Fibroblast of the conjunctiva (primary cell): Measurements from ENCODE around the gene NOS1AP.
"Not testable (repeated sequence)": the region's sequence is repeated elsewhere in the genome, so short reads cannot be mapped to it uniquely, and the experiment has no call there.

Source experiments
- DNase-seq: peaks from one replicate; pipeline ENCODE4 v3.0.0-alpha.2; 2010; ENCODE audit warnings: low read depth

The NOS1AP gene

DNA sequence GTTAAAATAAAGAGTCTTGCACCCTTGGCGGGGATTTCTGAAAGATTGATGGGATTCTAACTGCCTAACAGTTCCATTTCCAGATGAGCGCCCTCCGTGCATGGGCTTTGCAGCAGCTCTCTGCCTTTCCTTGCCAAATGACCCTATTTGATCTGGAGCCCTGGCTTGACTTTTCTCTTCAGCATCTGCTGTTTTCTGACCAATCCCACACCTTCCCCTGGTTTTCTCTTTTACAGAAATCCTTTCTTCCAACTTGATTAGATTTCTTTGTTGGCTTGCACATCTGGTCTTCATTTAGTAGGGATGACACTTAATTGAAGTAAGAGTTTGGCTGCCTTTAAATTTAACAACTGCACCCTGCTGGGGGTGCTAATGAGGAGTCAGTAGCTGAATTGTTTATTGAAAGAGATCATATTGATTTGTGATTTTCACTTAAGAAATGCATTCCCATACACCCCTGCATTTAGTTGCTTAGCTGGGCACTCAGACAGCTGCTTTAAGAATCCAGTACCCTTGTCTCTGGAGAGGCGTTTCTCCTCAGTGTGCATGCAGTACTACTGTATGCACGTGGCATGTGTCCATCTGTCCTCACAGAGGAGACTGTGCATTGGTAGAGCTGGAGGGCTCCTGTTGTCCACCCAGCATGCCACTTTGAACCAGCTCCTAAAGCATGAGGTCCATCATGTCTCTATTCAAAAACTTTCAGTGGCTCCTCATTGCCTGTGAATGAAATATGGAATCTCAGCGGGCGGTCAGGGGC is 99.7 kb downstream of the NOS1AP start:
- no peak for DNase-seq

DNA sequence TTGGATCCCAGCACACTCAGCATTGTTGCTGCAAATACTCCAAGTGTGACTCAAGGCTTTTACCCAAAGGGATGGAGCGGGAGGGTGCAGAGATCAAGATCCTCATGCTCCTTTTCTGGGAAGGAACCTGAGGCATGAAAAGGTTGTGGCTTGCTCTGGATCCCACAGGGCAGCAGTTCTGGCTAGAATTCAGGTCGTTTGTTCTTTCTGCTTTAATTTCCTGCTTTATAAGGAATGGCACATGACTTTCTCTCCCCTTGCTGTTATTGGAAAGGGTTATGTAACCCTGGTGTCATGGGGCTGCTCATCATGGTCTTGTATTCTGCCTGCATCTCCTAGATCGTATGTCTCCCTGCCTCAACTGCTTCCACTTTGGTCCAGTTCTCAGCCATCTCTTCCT is 101.6 kb downstream of the NOS1AP start:
- no peak for DNase-seq

DNA sequence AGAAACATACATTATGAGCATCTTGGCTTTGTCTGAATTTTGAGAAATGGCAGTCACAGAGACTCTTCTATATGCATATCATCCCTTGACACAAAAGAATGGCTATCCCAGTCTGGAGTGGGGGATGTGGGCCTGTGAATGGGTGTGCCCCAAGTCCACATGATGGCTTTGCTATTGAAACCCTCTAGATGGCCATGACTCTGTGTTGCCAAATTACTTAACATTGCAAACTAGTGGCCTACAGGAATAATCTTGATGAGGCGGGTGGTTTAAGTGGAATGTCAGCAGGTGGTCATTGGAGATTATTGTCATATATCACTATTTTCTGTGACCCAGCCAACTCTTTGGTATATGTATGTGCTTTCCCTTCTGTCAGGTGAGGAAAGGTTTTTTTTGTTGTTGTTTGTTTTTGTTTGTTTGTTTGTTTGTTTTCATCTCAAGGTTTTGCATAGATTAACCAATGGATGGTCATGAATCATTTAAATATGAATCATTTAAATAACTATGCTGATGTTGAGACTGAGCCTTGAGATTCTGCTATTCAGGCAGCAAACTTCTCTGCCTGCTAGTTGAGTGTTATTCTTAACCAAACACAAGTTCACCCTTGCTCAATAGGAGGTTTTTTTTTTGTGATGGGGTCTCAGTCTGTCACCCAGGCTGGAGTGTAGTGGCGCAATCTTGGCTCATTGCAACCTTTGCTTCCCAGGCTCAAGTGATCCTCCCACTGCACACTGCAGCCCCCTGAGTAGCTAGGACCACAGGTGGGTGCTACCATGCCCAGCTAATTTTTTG is 103.0 kb downstream of the NOS1AP start:
- no peak for DNase-seq

DNA sequence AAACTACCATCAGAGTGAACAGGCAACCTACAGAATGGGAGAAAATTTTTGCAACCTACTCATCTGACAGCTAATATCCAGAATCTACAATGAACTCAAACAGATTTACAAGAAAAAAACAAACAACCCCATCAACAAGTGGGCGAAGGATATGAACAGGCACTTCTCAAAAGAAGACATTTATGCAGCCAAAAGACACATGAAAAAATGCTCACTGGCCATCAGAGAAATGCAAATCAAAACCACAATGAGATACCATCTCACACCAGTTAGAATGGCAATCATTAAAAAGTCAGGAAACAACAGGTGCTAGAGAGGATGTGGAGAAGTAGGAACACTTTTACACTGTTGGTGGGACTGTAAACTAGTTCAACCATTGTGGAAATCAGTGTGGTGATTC is 104.1 kb downstream of the NOS1AP start:
- not testable (repeated sequence) for DNase-seq

DNA sequence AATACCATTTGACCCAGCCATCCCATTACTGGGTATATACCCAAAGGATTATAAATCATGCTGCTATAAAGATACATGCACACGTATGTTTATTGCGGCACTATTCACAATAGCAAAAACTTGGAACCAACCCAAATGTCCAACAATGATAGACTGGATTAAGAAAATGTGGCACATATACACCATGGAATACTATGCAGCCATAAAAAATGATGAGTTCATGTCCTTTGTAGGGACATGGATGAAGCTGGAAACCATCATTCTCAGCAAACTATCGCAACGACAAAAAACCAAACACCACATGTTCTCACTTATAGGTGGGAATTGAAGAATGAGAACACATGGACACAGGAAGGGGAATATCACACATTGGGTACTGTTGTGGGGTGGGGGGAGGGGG is 104.5 kb downstream of the NOS1AP start:
- DNase-seq = not testable (repeated sequence)

DNA sequence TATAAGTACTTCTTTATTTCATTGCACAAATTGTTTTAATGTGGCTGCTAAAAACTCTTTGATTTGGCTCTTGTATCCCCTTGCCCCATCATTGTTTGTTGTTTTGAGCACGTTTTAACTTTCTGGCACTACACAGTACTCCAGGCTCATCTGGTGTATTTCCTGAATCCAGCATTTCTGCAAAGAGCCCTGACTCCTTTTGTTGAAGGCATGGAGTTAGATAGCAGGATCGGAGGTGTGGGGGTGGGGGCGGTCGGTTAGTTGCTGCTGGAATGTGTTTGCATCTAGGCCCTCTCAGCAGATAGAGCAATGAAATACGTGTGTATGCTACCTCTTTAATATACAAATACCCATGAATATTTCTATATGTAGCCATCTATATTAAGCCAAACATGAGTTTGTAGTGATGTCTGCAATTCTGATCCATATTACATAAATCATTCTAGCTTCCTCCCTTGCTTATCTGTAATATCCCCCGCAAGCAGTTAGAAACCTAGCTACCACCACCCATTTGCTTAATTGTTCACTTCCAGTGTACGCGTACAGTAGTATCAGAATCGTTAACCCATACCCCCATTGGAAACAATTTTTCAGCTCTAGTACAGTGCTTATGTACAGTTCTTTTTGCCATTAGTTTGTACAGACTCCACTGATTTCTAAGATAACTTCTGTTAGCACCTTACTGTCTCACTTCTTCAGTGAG is 106.0 kb downstream of the NOS1AP start:
- no peak for DNase-seq

DNA sequence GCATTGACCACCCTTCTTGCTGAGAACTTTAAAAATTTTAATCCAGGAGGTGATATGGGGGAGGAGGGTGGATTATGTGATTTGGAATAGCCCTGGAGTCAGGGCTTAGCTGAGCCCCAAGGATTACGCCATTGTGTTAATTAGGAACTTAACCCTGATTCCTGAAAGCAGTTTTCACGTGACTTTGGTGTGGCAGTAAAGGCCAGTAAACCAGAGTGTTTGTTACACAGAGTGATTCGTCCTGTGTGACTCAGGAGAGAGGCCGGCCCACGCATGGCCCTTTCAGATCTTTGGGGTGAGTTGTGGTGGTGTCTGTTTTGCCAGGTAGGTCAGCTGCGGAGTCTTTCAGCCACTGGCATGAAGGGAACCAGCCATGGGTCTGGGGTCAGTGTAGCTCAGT is 107.6 kb downstream of the NOS1AP start:
- no peak for DNase-seq

DNA sequence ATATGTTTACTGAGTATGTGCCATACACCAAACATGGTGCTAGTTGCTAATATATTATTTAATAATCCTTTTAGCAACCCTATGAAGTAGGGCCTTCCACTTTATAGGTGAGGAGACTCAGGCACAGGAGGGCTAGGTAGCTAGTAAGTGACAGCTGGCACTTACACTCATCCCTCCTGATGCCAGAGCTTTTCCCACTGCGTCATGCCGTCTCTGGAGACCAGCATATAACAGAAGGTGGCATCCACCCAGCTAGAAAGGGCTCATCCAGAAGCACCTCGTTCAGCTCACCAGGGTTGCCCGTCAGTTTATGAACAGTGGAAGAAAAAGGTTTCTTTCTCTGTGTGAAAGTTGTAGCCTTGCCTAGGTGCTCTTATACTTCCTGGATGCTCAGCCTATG is 108.9 kb downstream of the NOS1AP start:
- no peak for DNase-seq

DNA sequence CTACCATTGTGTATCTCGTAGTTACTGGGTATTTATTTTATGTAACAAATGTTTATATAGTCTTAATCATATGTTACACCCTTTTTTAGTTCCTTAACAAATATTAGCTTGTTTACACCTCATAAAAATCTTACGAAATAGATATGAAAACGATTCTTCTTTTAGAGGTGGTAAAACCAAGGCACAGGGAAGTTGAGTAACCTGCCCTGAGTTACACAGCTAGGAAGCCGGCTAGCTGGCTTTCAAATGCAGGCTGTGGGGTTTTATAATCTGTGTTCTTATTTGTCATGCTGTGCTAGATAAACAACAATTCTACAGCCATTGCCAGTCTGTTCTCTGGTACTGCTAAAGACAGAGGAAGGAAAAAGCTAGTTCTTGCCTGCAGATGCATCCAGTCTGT is 109.6 kb downstream of the NOS1AP start:
- DNase-seq = no peak

DNA sequence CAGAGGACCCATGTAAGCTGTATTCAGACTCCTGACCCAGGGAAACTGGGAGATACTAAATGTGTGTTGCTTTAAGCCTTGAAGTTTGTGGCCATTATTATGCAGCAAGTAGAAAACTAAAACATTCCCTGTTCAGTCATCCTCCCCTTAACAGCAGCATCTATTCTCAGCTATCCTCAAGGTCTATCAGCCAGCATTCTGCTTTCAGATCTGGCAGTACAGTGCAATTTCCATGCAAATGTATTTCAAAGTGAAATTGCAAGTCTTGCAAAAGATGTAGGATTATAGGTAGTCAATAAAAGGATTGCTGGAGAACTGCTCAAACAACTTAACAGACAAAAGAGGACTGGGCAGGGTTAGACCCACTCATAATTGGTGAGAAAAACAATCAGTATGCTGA is 111.3 kb downstream of the NOS1AP start:
- no peak for DNase-seq

DNA sequence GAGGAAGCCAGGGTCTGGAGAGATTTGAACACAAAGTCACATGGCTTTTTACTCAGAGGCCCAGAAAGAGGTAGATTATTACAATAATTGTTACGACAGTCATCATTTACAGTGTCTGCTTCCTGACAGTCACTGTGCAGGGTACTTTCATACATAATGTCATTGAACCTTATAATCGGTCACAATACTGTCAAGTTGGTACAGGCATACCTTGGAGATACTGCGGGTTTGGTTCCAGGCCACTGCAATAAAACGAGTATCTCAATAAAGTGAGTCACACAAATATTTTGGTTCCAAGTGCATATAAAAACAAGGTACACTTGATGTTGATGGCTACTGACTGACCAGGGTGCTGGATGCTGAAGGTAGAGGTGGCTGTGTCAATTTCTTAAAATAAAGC is 112.6 kb downstream of the NOS1AP start:
- DNase-seq = no peak

DNA sequence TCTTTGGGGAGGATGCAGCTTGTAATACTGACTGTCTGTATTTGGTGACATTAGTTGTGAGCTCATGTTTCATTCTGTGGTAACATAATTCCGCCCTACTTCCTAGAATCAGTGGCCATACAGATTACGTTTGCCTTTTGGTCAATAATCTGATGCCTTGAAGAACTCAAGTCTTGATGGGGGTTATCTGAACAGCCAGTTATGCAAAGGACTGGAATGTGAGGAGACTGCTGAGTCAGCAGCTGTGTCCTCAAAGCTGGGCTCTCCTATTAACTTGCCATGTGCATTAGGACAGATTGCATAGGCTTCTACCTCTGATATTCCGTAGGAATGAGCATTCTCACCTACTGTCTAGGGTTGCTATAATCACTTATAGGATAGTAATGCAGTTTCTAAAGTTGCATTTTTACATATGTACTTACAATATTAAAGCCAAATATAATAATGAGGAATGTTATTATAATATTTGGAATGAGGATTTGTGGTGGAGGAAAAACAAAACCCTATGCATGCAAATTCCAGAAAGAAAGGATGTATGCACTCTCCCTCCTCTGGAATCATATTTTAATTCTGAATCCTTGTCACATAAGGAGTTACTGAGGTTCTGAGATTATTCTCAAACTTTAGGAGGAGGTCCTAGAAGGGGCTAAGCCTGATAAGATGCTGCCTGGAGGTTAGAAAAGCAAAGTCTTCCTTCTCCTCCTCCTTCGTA is 116.0 kb downstream of the NOS1AP start:
- DNase-seq = no peak

DNA sequence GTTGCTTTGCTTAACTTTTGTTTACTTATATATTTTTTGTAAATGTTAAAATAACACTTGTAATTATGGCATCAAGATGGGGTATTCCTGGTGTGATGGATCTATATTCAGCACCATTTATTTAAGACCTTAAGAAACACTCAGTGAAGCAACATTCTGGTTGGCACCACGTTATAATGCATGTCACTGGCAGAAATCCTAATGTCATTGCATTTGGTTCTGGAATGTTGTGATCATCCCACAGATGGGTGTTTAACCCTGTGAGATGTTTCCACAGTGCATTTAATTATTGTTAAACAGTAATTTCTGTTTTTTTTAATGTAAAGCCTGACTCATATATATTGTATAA is 116.5 kb downstream of the NOS1AP start:
- no peak for DNase-seq

DNA sequence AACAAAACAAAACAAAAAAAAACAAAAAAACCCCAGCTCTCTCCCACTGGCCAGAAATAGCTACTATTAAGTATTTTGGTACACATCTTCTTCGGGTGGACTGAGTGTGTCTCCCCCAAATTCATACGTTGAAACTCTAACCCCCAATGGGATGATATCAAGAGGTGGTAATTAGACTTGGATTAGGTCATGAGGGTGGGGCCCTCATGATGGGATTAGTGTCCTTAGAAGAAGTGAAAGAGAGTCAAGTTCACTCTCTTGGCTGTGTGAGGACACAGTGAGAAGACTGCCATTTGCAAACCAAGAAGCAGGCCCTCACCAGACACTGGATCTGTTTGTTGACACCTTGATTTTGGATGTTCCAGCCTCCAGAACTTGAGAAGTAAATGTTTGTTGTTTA is 116.9 kb downstream of the NOS1AP start:
- DNase-seq = no peak

DNA sequence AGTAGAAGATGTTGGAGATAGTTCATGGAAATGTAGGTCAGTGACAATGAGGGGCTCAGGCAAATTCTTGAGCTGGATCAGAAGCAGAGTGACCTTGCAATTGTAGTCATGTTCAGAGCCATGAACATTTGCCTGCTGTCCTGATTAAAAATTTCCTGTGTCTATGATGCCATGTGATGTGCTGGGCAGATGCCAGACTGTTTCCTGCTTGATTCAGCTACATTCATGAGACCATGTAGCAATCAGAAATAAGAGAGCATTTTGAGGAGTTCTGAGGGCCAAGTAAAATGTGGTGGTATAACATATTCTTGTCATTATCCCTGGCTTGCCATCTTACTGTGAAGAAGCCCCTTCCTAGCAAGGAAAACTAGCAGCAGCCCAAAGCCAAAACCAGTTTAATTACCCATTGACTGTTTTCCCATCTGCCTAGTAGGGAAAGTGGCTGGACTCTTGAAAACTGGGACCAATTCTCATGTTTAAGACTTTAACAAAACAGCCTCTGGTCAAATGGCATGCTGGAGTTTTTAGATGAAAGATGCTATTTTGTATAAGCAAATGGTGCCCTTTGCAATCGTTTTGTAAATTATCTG is 118.3 kb downstream of the NOS1AP start:
- no peak for DNase-seq

DNA sequence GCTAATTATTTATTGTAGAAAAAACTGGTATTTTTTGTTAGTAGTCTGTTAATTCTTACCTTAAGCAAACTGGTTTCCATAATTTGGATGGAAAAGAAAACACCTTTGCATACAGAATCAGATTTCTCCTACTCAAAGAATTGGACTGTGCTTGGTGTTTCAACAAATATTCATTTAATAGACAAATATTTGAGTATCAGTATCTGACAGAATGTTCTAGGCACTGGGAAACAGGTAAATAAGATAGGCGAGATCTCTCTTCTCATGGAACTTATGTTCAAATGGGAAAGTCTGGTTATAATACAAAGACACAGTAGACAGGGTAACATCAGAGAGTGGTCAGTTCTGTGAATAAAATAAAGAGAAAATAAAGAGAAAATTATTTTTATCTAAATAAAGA is 119.9 kb downstream of the NOS1AP start:
- DNase-seq = no peak

DNA sequence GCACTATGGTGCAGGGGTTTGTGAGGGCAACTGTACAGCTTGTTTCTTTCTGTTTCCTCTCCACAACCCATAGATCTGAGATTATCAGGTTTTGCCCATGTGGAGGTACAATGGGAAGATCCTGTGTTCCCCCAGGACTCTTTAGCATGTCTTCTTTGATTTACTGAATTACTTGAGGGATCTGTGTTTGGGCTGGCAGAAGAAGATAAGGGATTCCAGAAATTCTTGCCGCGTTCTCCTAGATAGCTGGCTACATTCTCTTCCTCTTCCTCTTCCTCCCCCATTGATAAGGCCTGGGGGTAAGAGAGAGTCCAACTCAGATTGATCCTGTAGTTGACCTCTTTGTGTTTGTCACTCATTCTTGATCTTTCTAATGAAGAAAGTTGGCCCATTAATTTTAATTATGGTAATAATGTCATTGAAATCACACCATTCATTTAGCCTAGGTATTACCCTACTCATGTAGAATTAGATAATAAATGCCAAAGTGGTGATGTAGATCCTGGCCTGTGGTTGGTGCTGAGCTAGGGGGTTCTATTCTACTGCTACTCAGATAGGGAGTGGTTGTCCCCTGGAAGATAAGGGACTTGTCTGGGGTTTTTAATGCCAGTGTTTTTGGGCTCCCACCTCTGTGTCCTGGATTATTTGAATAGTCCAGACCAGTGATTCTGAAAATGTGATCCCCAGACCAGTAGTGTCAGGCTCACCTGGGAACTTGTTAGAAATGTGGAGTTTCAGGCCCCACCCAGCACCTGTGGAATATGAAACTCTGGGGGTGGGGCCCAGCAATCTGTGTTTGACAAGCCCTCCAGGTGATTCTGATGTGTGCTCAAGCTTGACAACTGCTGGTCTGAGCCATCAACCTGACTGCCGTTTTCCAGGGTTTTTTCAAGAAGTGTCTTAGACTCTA is 122.2 kb downstream of the NOS1AP start:
- DNase-seq = no peak

DNA sequence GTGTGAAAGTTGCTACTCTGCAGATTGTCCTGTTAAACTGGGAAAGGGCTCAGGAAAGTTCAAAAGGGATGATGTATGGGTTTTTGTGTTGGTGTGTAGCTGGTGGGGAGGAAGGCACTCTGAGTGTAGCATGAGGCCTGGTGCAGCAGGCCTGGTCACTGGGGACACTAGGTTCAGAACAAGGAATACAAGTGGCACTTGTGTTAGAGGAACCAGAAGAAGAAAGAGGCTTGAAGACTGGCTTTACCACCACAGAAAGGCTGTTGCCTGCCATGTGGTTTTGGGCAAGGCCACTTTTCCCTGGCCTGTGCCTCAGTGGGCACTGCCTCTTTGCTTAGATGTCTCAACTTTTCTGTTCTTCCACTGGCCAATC is 122.8 kb downstream of the NOS1AP start:
- no peak for DNase-seq

DNA sequence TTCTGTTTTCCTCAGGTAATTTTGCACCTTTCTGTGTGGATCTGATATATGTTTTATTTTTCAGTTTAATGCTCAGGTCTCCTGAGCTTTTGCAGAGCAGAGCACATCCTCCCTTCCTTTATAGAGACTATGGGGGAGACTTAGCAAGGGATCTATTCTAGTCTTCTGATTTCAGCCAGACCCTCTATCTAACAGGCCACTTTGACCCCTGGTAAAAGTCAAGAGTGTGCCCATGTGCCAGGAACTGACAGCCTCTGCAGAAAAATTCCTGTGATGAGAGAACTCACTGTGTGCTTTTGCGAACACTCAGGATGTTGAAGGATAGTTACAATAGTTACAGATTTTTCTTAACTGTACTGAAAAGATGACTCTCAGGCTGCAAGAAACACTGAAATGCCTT is 123.3 kb downstream of the NOS1AP start:
- no peak for DNase-seq

DNA sequence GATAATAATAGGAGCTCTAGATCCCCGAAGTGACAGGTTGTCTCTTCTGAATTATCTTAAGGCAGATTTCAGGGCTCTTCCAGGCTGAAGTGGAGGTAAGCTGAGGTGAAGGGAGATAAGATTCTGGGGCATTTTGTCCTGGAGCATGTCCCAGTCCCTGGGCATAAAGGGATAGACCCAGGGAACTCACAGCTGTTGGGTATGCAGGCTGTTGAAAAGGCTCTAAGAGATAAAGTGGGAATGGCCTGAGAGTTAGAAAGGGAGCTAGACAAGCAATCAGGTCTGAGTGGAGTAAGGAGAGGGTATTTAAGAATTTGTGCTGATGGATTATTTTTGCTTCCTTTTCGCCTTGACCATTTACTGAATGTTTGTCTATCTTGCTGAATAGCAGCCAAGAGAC is 123.7 kb downstream of the NOS1AP start:
- DNase-seq = no peak

DNA sequence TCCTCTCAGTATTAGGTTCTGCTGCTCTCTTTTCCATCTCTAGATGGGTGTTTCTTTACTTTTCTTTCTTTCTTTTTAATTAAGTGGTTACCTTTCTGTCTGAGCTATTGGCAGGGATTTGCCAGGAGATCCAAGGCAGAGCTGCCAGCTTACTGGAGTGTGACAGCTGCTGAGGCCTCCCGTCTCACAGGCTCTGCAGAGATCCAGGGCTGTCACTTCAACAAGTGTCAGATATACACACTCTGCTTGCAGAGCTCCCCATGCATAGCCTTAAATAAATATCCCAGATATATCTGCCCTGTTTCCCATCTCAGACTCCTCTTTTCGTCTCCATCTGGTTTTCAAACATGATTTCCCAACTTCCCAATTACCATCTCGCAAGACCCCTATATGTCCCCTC is 124.3 kb downstream of the NOS1AP start:
- DNase-seq = no peak
